Ascending aorta (tissue), 2 donors: Measurements from ENCODE around the gene C6orf52. TPM values are rescaled to one million over a fixed set of nuclear protein-coding genes. Genes with fewer than 3 reads are reported as not detected.

ENCODE experiments used
- DNase-seq, 2 donors: peaks; one replicate each; pipeline ENCODE4 v3.0.0-alpha.2; 2019; ENCODE audit warnings: low spot score in 2 of 2
- H3K27ac ChIP-seq, 2 donors: fragments of 200-600 bp; sonication (generic); one replicate each; pipeline ENCODE4 v1.5.1; 2016 to 2017; ENCODE audit warnings: mild to moderate bottlenecking in 1 of 2
- H3K27me3 ChIP-seq: fragments of 200-600 bp; sonication (generic); one replicate; pipeline ENCODE4 v1.5.1; 2017
- H3K36me3 ChIP-seq, 2 donors: fragments of 200-600 bp; sonication (generic); one replicate each; pipeline ENCODE4 v1.5.1; 2016
- H3K4me1 ChIP-seq, 2 donors: fragments of 200-600 bp; sonication (generic); one replicate each; pipeline ENCODE4 v1.5.1; 2016 to 2017; ENCODE audit warnings: mild to moderate bottlenecking in 1 of 2
- H3K4me3 ChIP-seq, 2 donors: fragments of 200-600 bp; sonication (generic); one replicate each; pipeline ENCODE4 v1.5.1; 2016 to 2017; ENCODE audit warnings: mild to moderate bottlenecking in 1 of 2
- H3K9me3 ChIP-seq, 2 donors: fragments of 200-600 bp; sonication (generic); one replicate each; pipeline ENCODE4 v1.5.1; 2016
- intact Hi-C: fragments of 100-400 bp; cut with DNase I; formaldehyde crosslinking; loops from one replicate; pipeline ENCODE4 v1.15.1; 2023
- total RNA-seq: library from RNA; depleted of rRNA; stranded (reverse); fragments of >200 nt; gene quantifications from one replicate; pipeline ENCODE4 v1.1.0, GENCODE V29; 2016
- TF ChIP-seq, protein P1 (sequence below), 3 experiments: fragments of 200-600 bp in 2 of 3; fragments of 450-650 bp in 1 of 3; sonication (generic) in 2 of 3; IDR thresholded peaks; one replicate each; pipeline ENCODE4 v1.5.1; 2016 to 2019; ENCODE audit warnings: antibody characterized with exemption in 3 of 3, mild to moderate bottlenecking in 1 of 3, moderate library complexity in 1 of 3

C6orf52 gene
- total RNA-seq, 1 donor from 2014 or later = not detected

- no peak for DNase-seq
- Histone ChIP-seq H3K4me3 (no peak overlapping the region), H3K27ac (no peak overlapping the region), H3K9me3 (no peaks in the 10 kb centered on the region), H3K4me1 (no peaks in the 10 kb centered on the region), H3K36me3 (peaks cover 12 to 35% of the 10 kb centered on the region in 2 donors), H3K27me3 (no peaks in the 10 kb centered on the region)
- TF ChIP-seq, protein P1, sequence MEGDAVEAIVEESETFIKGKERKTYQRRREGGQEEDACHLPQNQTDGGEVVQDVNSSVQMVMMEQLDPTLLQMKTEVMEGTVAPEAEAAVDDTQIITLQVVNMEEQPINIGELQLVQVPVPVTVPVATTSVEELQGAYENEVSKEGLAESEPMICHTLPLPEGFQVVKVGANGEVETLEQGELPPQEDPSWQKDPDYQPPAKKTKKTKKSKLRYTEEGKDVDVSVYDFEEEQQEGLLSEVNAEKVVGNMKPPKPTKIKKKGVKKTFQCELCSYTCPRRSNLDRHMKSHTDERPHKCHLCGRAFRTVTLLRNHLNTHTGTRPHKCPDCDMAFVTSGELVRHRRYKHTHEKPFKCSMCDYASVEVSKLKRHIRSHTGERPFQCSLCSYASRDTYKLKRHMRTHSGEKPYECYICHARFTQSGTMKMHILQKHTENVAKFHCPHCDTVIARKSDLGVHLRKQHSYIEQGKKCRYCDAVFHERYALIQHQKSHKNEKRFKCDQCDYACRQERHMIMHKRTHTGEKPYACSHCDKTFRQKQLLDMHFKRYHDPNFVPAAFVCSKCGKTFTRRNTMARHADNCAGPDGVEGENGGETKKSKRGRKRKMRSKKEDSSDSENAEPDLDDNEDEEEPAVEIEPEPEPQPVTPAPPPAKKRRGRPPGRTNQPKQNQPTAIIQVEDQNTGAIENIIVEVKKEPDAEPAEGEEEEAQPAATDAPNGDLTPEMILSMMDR (IDR thresholded peaks at IDR 0.05) = no peak
- intact Hi-C loops = no loop called here
These were observed 39.4 kb upstream of the C6orf52 start for GRCh38 chr6:10733863-10734262.

- H3K4me1 ChIP-seq = no peaks in the 10 kb centered on the region
- H3K9me3 ChIP-seq = no peaks in the 10 kb centered on the region
- no peak overlapping the region for H3K27ac ChIP-seq
- H3K36me3 ChIP-seq = peaks cover 12 to 41% of the 10 kb centered on the region in 2 donors
- H3K27me3 ChIP-seq = no peaks in the 10 kb centered on the region
- DNase-seq = no peak
- H3K4me3 ChIP-seq = no peak overlapping the region
- intact Hi-C loops = no loop called here
- TF ChIP-seq, protein P1 (IDR thresholded peaks at IDR 0.05) = no peak
These were observed 38.8 kb upstream of the C6orf52 start for GRCh38 chr6:10733151-10733715.

DNA sequence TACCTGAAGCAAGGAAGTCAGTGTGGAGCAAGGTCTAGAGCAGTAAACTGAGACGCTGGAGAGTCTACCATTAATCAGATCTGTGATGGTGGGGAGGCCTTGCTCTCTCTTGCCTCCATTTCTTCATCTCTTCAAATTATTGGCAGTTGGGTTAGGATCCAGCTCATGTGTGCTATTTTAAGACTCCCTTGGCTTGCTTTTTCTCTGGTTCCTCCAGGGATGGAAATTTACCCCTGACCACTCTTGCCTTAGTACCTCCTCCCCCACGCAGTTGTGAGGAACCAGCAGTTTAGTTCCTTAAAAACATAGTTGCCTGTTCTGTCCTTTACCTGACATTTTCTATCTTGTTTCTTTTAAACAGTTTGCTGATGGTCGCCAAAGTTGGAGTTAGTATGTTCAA is 35.8 kb upstream of the C6orf52 start:
- peak overlapping the region in 1 of 2 donors; percentile 13 for H3K27ac ChIP-seq
- H3K9me3 ChIP-seq = no peaks in the 10 kb centered on the region
- H3K4me3 ChIP-seq = no peak overlapping the region
- H3K36me3 ChIP-seq = peaks cover 14 to 67% of the 10 kb centered on the region in 2 donors
- intact Hi-C loops = no loop called here
- TF ChIP-seq, protein P1 (IDR thresholded peaks at IDR 0.05) = no peak
- no peak for DNase-seq
- peaks cover 0 to 2% of the 10 kb centered on the region in 2 donors for H3K4me1 ChIP-seq
- H3K27me3 ChIP-seq = no peaks in the 10 kb centered on the region

DNA sequence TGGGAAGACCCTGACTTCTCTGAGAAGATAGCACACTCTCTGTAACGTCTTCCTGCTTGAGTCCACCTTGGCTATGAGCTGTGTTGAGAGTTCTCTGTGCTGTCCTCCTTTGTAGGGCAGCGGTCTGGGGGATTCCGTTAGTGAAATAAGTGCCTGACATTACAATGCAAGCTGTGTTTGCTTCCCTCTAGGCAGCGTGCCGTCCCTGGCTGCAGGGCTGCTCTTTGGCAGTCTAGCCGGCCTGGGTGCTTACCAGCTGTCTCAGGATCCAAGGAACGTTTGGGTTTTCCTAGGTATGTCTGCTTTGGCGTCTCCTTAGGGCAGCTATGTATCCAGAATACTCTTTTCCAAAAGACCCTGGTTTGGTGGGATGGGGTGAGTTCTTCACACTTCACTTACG is 31.3 kb upstream of the C6orf52 start:
- TF ChIP-seq, protein P1 (IDR thresholded peaks at IDR 0.05) = no peak
- H3K27me3 ChIP-seq = no peaks in the 10 kb centered on the region
- H3K9me3 ChIP-seq = no peaks in the 10 kb centered on the region
- H3K4me1 ChIP-seq = peaks cover 7 to 20% of the 10 kb centered on the region in 2 donors
- no peak overlapping the region for H3K27ac ChIP-seq
- peaks cover 11 to 49% of the 10 kb centered on the region in 2 donors for H3K36me3 ChIP-seq
- intact Hi-C loops = no loop called here
- no peak for DNase-seq
- peak overlapping the region in 1 of 2 donors; percentile 7 for H3K4me3 ChIP-seq

DNA sequence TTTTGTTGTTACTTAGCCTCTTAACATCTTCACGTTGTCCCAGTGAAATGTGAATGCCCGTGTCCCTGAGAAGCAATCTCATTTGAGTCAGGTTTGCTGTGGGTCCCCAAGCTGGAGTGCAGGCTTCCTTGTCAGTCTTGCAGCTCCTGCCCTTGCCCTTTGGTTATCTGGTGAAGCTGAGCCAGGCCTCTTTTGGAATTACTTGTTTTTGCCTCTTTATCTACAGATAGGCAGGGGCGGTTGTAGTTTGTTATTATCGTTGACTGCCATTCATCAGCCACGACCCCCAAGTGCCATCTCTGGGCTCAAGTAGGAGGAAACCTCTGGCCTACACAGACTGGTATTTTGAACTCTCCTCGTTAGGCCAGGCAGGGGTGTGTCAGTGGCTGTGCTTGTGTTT is 30.6 kb upstream of the C6orf52 start:
- Histone ChIP-seq H3K4me3 (peak overlapping the region in 1 of 2 donors; percentile 91), H3K27me3 (no peaks in the 10 kb centered on the region), H3K36me3 (peaks cover 11 to 44% of the 10 kb centered on the region in 2 donors), H3K27ac (no peak overlapping the region), H3K9me3 (no peaks in the 10 kb centered on the region), H3K4me1 (peaks cover 7 to 20% of the 10 kb centered on the region in 2 donors)
- intact Hi-C loops = no loop called here
- TF ChIP-seq, protein P1 (IDR thresholded peaks at IDR 0.05) = no peak
- no peak for DNase-seq

DNA sequence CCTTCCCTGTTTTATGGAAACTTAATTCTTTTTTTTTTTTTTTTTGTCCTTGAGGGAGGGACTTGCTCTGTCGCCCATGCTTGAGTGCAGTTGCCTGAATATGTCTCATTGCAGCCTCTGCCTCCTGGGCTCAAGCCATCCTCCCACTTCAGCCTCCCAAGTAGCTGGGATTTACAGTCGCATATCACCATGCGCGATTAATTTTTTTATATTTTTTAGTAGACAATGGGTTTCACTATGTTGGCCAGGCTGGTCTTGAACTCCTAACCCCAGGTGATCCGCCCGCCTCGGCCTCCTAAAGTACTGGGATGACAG is 29.1 kb upstream of the C6orf52 start:
- TF ChIP-seq, protein P1 (IDR thresholded peaks at IDR 0.05) = no peak
- H3K27me3 ChIP-seq = no peaks in the 10 kb centered on the region
- H3K4me1 ChIP-seq = peaks cover 7 to 20% of the 10 kb centered on the region in 2 donors

More for the DNA sequence above, 29.1 kb upstream of the C6orf52 start:
- Histone ChIP-seq H3K9me3 (peaks cover 0 to under 1% of the 10 kb centered on the region in 2 donors), H3K4me3 (peak overlapping the region; percentile 66 to 91), H3K36me3 (peaks cover 2 to 29% of the 10 kb centered on the region in 2 donors), H3K27ac (peak overlapping the region; percentile 82 to 92)
- DNase-seq = no peak
- intact Hi-C loops = loop anchor here (1.0 kb wide), 1 partner anchor 213 kb away; no protein-coding TSS in a partner anchor
